Non-pigmented ciliary epithelial cell (primary cell): ENCODE measurements around the gene RPRD2.

Experiments used
- DNase-seq: peaks from one replicate; pipeline ENCODE4 v3.0.0-alpha.2; 2010; ENCODE audit warnings: low read depth

RPRD2 gene

DNA sequence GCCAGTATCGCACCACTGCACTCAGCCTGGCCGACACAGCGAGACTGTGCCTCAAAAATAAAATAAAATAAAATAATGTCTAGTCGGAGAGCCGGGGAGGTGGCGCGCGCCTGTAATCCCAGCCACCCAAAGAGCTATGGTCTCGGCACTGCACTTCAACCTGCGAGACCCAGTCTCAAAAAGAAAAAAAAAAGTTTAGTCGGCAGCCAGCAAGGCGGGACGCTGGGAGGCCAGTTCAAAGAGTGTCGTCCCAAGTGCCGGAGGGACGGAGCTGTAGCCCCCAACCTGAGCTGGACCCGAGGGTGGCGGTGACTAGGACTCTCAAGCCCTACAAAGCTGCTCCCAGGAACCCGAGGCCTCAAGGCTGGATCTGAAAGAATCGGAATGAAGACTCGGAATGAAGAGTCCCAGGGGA, 151.0 kb downstream of the RPRD2 start:
- no peak for DNase-seq

- DNase-seq, result peak; percentile 69
These were observed 151.5 kb downstream of the RPRD2 start, which contains the start of gene FALEC for GRCh38 chr1:150515328-150516049. FALEC (plus strand) TSS chr1:150515752.

DNA sequence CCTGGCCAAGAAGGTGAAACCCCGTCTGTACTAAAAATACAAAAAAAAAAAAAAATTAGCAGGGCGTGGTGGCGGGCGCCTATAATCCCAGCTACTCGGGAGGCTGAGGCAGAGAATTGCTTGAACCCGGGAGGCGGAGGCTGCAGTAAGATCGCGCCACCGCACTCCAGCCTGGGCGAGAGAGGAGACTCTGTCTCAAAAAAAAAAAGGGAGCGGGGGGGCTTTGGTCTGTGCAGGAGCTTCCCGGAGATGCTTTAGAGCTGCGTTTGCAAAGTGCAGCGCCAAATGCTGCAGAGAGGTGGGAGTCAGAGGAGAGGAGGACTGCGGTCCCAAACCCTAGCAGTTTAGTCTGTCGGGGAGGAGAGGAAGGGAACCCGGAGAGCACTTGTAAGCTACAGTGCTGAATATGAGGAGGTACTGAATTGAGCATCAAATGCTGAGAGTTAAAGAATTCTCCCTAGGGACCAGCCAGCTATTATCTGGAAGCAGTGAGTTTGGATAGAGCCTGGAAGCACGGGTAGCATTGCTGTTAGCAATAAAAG, 152.2 kb downstream of the RPRD2 start:
- DNase-seq, result no peak

GRCh38 chr1:150516616-150517015, 152.7 kb downstream of the RPRD2 start:
- DNase-seq, result no peak

GRCh38 chr1:150521196-150521968, 157.4 kb downstream of the RPRD2 start:
- DNase-seq, result no peak

DNA sequence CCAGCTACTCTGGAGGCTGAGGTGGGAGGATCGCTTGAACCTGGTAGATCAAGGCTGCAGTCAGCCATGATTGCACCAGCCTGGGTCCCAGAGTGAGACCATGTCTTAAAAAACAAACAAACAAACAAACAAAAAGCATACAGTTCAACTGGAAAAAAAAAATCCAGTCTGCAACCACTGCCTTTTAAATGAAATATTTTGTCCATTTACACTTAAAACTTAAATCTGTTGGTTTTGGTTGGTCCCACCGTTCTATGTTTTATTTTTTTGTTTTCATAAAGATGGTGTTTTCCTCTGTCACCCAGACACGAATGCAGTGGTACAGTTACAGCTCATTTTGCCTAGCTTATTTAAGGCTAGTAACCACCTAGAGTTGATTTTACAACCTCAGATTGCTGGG, 161.4 kb downstream of the RPRD2 start:
- DNase-seq, result no peak
